HL-60/S4 treated with phorbol 12-myristate 13-acetate at 8.2 ng/mL for 4 days and 3 days (cell line): ENCODE results near the gene TMCO1.
"Not testable (repeated sequence)": the region's sequence is repeated elsewhere in the genome, so short reads cannot be mapped to it uniquely, and the experiment has no call there.

ENCODE experiments used
- in situ Hi-C: fragments of 300-500 bp; cut with MboI; formaldehyde crosslinking; loops from 2 replicates; pipeline ENCODE4 v1.15.0; 2022; ENCODE audit warnings: low sequenced_read_pairs

TMCO1 gene

DNA sequence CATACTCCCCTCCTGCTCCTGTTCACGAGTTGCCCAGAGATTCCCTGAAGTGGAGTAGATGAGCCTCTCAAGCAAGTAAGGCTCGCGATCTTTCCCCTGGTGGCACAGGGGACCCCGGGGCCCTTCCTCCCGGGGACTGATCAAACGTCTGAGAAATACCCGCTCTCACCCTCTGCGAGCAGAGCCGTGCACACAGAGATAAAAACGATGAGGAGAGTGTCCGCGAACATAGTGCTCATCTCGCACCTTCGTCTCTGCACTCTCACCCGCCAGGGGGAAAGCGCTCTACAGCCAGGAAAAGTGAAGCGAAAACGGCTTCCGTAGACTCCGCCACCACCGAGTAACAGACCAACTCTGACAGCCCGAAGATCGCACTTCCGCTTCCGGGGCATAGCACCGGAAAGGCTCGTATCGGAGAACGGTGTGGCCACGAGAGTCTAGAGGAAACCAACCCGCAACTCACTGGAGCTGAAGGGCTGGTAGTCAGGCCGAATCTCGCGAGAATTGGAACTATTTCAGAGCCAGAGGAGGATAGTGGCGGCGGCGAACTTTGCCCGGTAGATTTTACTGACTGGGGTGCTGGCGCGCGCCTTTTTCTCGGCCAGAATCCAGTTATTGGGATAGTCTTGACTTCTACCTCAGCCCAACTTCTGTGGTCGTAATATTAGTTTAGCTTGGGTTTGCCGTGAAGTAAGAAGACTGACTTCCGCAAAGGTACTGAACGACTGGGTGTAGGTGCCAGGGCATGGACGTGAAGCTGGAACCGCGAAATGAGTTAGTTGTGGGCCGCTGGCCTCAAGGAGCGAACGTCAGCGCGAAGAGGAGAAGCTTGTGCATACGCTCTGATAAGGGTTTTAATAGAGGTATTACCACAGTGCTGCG, at the start of gene TMCO1:
TSS of gene TMCO1 (minus strand) at position 356 of the 882 bp plus-strand sequence. CDS start at position 239, 117 bp downstream.
- in situ Hi-C loops, result no loop called here

GRCh38 chr1:165816826-165817497, 48.3 kb upstream of the TMCO1 start:
- in situ Hi-C loops, result no loop called here

- in situ Hi-C loops, result no loop called here
Measured at GRCh38 chr1:165816157-165816556, 47.5 kb upstream of the TMCO1 start.

DNA sequence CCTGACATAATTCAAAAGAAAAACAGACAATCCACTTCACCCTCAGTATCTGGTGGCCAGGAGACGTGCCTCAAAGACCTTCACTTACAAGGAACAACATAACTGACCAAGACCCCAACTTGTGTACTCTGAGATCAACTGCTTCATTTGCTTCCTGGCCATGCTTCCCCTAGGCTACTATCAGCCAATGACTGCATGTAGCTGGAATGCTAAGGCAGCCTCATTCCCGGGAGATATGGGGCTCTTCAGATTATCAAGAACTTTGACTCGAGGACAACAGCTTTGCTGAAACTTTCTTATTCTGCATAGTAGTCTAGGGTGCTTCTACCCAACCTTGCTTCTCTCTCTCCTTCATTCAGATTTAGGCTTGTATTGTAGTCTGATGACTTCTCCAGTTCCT, 47.1 kb upstream of the TMCO1 start:
- in situ Hi-C loops, result no loop called here

DNA sequence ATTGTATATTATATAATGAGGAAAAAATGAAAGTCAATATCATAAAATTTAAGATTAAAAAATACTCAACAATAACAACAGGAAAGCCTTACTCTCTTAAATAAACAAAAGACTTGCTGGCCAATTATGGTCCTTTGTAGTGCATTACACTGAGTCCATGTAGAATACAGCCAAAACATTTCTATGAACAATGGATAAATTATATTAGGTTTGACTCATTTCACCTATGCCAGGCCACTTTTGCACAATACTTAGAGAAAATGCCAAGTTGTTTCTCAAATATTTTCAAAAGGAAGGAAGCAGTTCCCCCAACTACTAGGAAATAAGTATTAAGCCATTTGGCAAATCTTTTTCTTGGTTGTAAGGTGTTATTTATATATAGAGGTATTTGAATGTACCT, 38.9 kb upstream of the TMCO1 start:
- in situ Hi-C loops, result no loop called here

GRCh38 chr1:165804513-165804912, 35.8 kb upstream of the TMCO1 start:
- in situ Hi-C loops, result not testable (repeated sequence)

GRCh38 chr1:165799387-165799786, 30.7 kb upstream of the TMCO1 start:
- in situ Hi-C loops, result no loop called here

DNA sequence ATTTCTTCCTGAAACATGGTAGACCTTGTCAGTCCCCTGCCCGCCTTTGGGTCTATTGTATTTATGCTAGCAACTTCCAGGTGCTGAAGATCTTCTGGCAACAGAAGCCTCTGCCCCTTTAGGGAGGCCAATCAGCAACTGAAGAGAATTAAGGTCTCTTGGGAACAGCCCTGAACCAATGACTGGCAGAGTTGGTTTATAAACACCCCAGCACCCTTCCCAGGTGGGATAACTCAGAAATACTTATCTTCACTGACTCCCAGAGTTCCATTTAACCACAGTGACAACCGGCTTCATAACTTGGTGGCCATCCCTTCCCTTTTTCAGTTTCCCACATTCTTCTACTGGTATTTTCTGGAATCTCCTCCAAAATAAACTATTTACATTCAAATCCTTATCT, 27.2 kb upstream of the TMCO1 start:
- in situ Hi-C loops, result no loop called here

- in situ Hi-C loops, result no loop called here
Measured at GRCh38 chr1:165793951-165794350, 25.3 kb upstream of the TMCO1 start.

- in situ Hi-C loops, result no loop called here
Measured at GRCh38 chr1:165787741-165788140, 19.1 kb upstream of the TMCO1 start.

- in situ Hi-C loops, result not testable (repeated sequence)
Measured at GRCh38 chr1:165783519-165783918, 14.9 kb upstream of the TMCO1 start.

GRCh38 chr1:165778197-165778596, 9.5 kb upstream of the TMCO1 start:
- in situ Hi-C loops, result not testable (repeated sequence)

- in situ Hi-C loops, result no loop called here
Measured at GRCh38 chr1:165773324-165773965, 4.8 kb upstream of the TMCO1 start.

GRCh38 chr1:165772739-165773138, 4.1 kb upstream of the TMCO1 start:
- in situ Hi-C loops, result no loop called here

GRCh38 chr1:165764277-165764676, 4.4 kb downstream of the TMCO1 start:
- in situ Hi-C loops, result no loop called here

DNA sequence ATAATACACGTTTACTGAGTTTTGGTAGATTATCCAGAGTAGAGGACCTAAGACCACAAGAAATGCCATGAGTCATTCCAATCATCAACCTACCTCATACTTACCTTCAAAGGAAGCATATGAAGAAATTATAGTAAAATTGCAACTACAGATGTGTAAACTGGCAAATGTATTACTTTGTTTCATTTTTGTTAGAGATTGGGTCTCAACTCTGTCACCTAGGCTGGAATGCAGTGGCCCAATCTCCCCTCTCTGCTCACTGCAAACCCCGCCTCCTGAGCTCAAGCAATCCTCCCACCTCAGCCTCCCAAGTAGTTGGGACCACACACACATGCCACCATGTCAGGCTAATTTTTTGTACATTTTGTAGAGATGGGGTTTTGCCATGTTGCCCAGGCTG, 5.2 kb downstream of the TMCO1 start:
- in situ Hi-C loops, result no loop called here

DNA sequence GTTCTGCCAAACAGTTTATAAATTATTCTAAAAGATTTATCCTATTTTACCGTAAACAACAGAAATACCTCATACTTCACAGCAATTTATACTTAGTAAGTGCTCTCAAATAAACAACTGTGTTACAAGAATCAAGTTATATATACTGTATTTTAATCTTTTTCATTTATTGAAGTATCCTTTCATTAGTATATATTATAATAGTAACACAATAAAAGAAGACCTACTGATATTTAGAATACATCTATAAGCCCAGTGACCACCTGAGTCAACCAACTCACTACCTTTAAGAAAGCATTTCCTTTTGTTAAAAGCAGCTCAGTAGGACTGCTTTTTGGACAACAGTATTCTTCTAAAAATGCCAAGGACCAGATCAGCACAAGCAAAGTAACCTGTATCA, 5.9 kb downstream of the TMCO1 start:
- in situ Hi-C loops, result no loop called here

DNA sequence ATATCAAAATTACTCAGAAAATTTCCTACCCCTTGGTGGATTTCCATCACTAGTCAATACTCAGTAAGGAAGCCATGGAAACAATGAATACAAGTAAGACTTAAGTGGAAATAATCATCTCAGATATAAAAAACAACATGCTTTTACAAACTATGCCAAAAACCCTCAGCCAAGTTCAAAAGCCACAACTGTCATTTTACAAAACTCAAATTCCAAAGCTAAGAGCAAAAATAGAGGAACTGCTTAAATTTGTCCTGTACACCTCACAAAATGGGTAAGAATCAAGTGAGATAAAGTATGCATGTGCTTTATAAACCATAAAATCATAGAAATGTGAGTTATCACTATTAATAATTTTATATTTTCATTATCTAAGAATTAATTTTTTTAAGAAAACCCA, 9.6 kb downstream of the TMCO1 start:
- in situ Hi-C loops, result no loop called here

DNA sequence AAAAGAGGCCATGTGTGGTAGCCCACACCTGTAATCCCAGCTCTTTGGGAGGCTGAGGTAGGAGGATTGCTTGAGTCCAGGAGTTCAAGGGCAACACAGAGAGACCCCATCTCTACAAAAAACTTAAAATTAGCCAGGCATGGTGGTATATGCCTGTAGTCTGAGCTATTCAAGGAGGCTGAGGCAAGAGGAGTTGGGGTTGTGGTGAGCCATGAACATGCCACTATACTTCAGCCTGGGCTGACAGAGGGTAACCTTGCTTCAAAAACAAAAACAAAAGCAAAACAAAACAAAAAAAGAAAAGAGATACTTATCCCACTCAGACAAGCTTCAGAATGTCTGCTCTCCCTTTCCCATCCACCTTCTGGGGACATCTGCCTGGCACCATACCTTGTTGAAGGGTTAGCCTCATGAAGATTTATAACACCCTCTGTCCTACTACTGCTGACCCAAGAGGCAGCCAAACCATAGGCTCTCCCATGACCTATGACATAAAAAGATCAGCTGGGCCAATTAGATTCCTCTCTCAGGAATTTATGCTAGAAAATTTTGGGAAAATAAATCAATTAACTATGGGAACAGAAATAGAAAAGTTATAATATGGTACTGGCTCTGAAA, 13.2 kb downstream of the TMCO1 start:
- in situ Hi-C loops, result no loop called here

- in situ Hi-C loops, result no loop called here
Measured at GRCh38 chr1:165753934-165754333, 14.7 kb downstream of the TMCO1 start.

GRCh38 chr1:165748550-165748949, 20.1 kb downstream of the TMCO1 start:
- in situ Hi-C loops, result no loop called here
